GM11168 (cell line): Measurements from ENCODE around the gene CTSZ.
"Not testable (repeated sequence)": the region's sequence is repeated elsewhere in the genome, so short reads cannot be mapped to it uniquely, and the experiment has no call there.

Experiments used
- in situ Hi-C: fragments of 300-500 bp; cut with MboI; formaldehyde crosslinking; loops from one replicate; pipeline ENCODE4 v1.12.0; 2022; ENCODE audit warnings: low sequenced_read_pairs; ENCODE audit not compliant: unreplicated experiment

CTSZ gene

GRCh38 chr20:58959652-58960051 is 47.4 kb downstream of the CTSZ start:
- in situ Hi-C loops: no loop called here

- in situ Hi-C loops: no loop called here
These were observed 51.0 kb downstream of the CTSZ start for GRCh38 chr20:58956078-58956477.

- in situ Hi-C loops: no loop called here
These were observed 54.0 kb downstream of the CTSZ start for GRCh38 chr20:58953050-58953449.

- in situ Hi-C loops: no loop called here
These were observed 56.5 kb downstream of the CTSZ start for GRCh38 chr20:58950603-58951002.

- in situ Hi-C loops: not testable (repeated sequence)
These were observed 59.2 kb downstream of the CTSZ start for GRCh38 chr20:58947797-58948388.

GRCh38 chr20:58945965-58946631 is 61.0 kb downstream of the CTSZ start:
- in situ Hi-C loops: no loop called here
